Endothelial cell of umbilical vein (primary cell): ENCODE data around the gene SELENOF. TPM values are rescaled to one million over a fixed set of nuclear protein-coding genes. Genes with fewer than 3 reads are reported as not detected.

Source experiments
- BruUV-seq: library from RNA; stranded (reverse); fragments of 400-500 nt; replicated peaks from 2 replicates; lab custom pipeline; 2021; lab: Mats Ljungman, UMichigan
- CTCF ChIA-PET: fragments of 300-600, 350-600 bp; sonication (Branson Sonifier 250); formaldehyde crosslinking; loops from one replicate; lab custom pipeline; 2021; ENCODE audit warnings: antibody characterized with exemption, inconsistent platforms; lab: Charles Lee
- POLR2A ChIA-PET: fragments of 300-600, 350-600 bp; sonication (Branson Sonifier 250); formaldehyde crosslinking; loops from one replicate; lab custom pipeline; 2021; ENCODE audit warnings: antibody characterized with exemption, inconsistent platforms; lab: Charles Lee
- DNase-seq: peaks from one replicate; pipeline ENCODE4 v3.0.0-alpha.2; 2011; ENCODE audit warnings: low read depth, low spot score
- FAIRE-seq: peaks from 2 replicates; lab custom pipeline; 2011; peaks lifted over from hg19 to GRCh38; lab: Jason Lieb, UNC
- H2AFZ ChIP-seq: 2 replicates; pipeline ENCODE4 v1.6.0; 2012; ENCODE audit warnings: low read depth, low read length, control low read depth, inconsistent platforms
- H3K27ac ChIP-seq: 2 replicates; pipeline ENCODE4 v1.5.1; 2011; ENCODE audit warnings: low read depth, mild to moderate bottlenecking, control low read depth, low read length, moderate library complexity; ENCODE audit not compliant: insufficient read depth
- H3K27me3 ChIP-seq, 2 experiments: 2 replicates each; pipeline versions ENCODE4 v1.6.0 to v1.6.1; 2011; ENCODE audit warnings: low read length in 2 of 2, mixed read lengths in 1 of 2; ENCODE audit not compliant: control insufficient read depth in 2 of 2, insufficient read depth in 2 of 2
- H3K36me3 ChIP-seq, 2 experiments: 2 replicates in 1 of 2; 3 replicates in 1 of 2; pipeline ENCODE4 v1.5.1; 2011; ENCODE audit warnings: low read length in 2 of 2, mild to moderate bottlenecking in 1 of 2, moderate library complexity in 1 of 2; ENCODE audit not compliant: control insufficient read depth in 2 of 2, insufficient read depth in 2 of 2; ENCODE audit errors: extremely low read depth in 1 of 2
- H3K4me1 ChIP-seq: 3 replicates; pipeline ENCODE4 v1.5.1; 2011; ENCODE audit warnings: mild to moderate bottlenecking, low read length; ENCODE audit not compliant: control insufficient read depth, insufficient read depth; ENCODE audit errors: extremely low read depth
- H3K4me2 ChIP-seq: 2 replicates; pipeline ENCODE4 v1.6.1; 2011; ENCODE audit warnings: low read length, control low read depth, mixed read lengths; ENCODE audit not compliant: insufficient read depth
- H3K4me3 ChIP-seq, 3 experiments: fragments of 200-600 bp in 1 of 3; sonication (generic), shearing (Covaris generic) in 1 of 3; replicated peaks in 1 of 3; 2 replicates each; pipeline ENCODE4 v1.5.1; 2011 to 2016; ENCODE audit warnings: control low read depth in 3 of 3, low read length in 3 of 3, mild to moderate bottlenecking in 2 of 3, inconsistent platforms in 1 of 3, low read depth in 1 of 3, moderate library complexity in 1 of 3; ENCODE audit not compliant: insufficient read depth in 1 of 3
- H3K79me2 ChIP-seq: 2 replicates; pipeline ENCODE4 v1.6.0; 2012; ENCODE audit warnings: low read length, inconsistent platforms; ENCODE audit not compliant: control insufficient read depth, insufficient read depth
- H3K9ac ChIP-seq: replicated peaks from 2 replicates; pipeline ENCODE3; 2011; ENCODE audit warnings: low read length, control low read depth; ENCODE audit not compliant: insufficient read depth; ENCODE audit errors: extremely low read depth
- H3K9me1 ChIP-seq: replicated peaks from 3 replicates; pipeline ENCODE4 v1.6.0; 2011; ENCODE audit warnings: mild to moderate bottlenecking, low read length; ENCODE audit not compliant: control insufficient read depth, insufficient read depth; ENCODE audit errors: extremely low read depth
- H3K9me3 ChIP-seq: replicated peaks from 2 replicates; pipeline ENCODE4 v1.5.1; 2012; ENCODE audit warnings: low read length, inconsistent platforms; ENCODE audit not compliant: control insufficient read depth, insufficient read depth
- H4K20me1 ChIP-seq: replicated peaks from 2 replicates; pipeline ENCODE3; 2011; ENCODE audit warnings: mild to moderate bottlenecking, low read length; ENCODE audit not compliant: control insufficient read depth, insufficient read depth; ENCODE audit errors: extremely low read depth
- CTCF ChIP-seq, 2 donors: IDR thresholded peaks; 1 replicate in 1 of 2; 2 replicates in 1 of 2; pipeline ENCODE4 v1.5.1; 2011; ENCODE audit warnings: low read length in 2 of 2, mild to moderate bottlenecking in 2 of 2, moderate library complexity in 2 of 2, control low read depth in 1 of 2, inconsistent platforms in 1 of 2, low read depth in 1 of 2; ENCODE audit not compliant: insufficient read depth in 1 of 2; ENCODE audit errors: extremely low read depth in 1 of 2
- EZH2 ChIP-seq: IDR thresholded peaks from 2 replicates; pipeline ENCODE4 v1.6.1; 2012; ENCODE audit warnings: borderline replicate concordance, low read depth, mild to moderate bottlenecking, moderate library complexity, low read length, inconsistent platforms; ENCODE audit not compliant: severe bottlenecking
- FOS ChIP-seq: IDR thresholded peaks from 2 replicates; pipeline ENCODE4 v1.6.1; 2011; ENCODE audit warnings: mild to moderate bottlenecking, low read length, moderate library complexity, borderline replicate concordance; ENCODE audit not compliant: insufficient read depth
- GATA2 ChIP-seq: IDR thresholded peaks from 2 replicates; pipeline ENCODE4 v1.7.0; 2011; ENCODE audit warnings: low read depth, mild to moderate bottlenecking, moderate library complexity, mixed read lengths, low read length; ENCODE audit not compliant: insufficient read length, insufficient read depth
- JUN ChIP-seq: IDR thresholded peaks from 2 replicates; pipeline ENCODE4 v1.6.1; 2011; ENCODE audit warnings: borderline replicate concordance, low read depth; ENCODE audit not compliant: insufficient read length, insufficient read depth
- MAX ChIP-seq: IDR thresholded peaks from 2 replicates; pipeline ENCODE4 v1.6.1; 2011; ENCODE audit not compliant: insufficient read depth, insufficient read length
- MYC ChIP-seq: IDR thresholded peaks from one replicate; pipeline ENCODE4 v1.6.1; 2011; ENCODE audit warnings: mild to moderate bottlenecking, low read depth, low read length
- POLR2A ChIP-seq: IDR thresholded peaks from 2 replicates; pipeline ENCODE4 v1.6.1; 2012; ENCODE audit warnings: low read depth, mild to moderate bottlenecking, control low read depth, low read length
- POLR2AphosphoS5 ChIP-seq: IDR thresholded peaks from 2 replicates; pipeline ENCODE4 v1.6.1; 2012; ENCODE audit warnings: low read depth, mild to moderate bottlenecking, control low read depth, low read length, moderate library complexity; ENCODE audit not compliant: insufficient read depth
- dilution Hi-C: fragments of 300-500 bp; cut with MboI; formaldehyde crosslinking; loops from one replicate; pipeline ENCODE4 v1.15.0; 2019; ENCODE audit warnings: low sequenced_read_pairs; ENCODE audit not compliant: extremely low pct_ligation_motif_present
- intact Hi-C: fragments of 100-400 bp; cut with micrococcal nuclease; formaldehyde crosslinking; loops from one replicate; pipeline ENCODE4 v1.10.0; 2022
- polyA plus RNA-seq, 4 experiments: library from polyadenylated mRNA; depleted of rRNA in 3 of 4; stranded (reverse) in 3 of 4; unstranded in 1 of 4; fragments of >200 nt; gene quantifications; 2 replicates each; pipeline versions ENCODE4 v1.2.1 to v1.2.3, GENCODE V29; 2011 to 2012; ENCODE audit warnings: missing spikeins in 1 of 4
- total RNA-seq: library from RNA; stranded (reverse); gene quantifications from 2 replicates; pipeline ENCODE4 v1.2.3, GENCODE V29; 2021

SELENOF gene
- total and polyA plus RNA-seq, 2 donors (not counting 3 experiments of a cell fraction or from before 2014, with no cell fraction given) = 102 to 202 TPM

- TF ChIP-seq GATA2 (no peak), JUN (no peak), EZH2 (no peak), MYC (no peak), POLR2AphosphoS5 (no peak), MAX (no peak), FOS (no peak), POLR2A (no peak), CTCF (IDR thresholded peaks at IDR 0.05; ENCODE audit: extremely low read depth in 1 of 2, insufficient read depth in 1 of 2, low read depth in 1 of 2, low read length in 2 of 2) (no peak)
- Histone ChIP-seq H3K79me2 (no peaks in the 10 kb centered on the region), H3K27me3 (peaks cover 0 to 3% of the 10 kb centered on the region in 2 experiments), H3K4me2 (no peak overlapping the region), H3K4me3 (no peak overlapping the region), H3K9ac (no peak overlapping the region), H3K27ac (no peak overlapping the region), H3K36me3 (no peaks in the 10 kb centered on the region), H3K4me1 (no peaks in the 10 kb centered on the region), H2AFZ (no peak overlapping the region), H3K9me1 (no peaks in the 10 kb centered on the region), H4K20me1 (no peaks in the 10 kb centered on the region), H3K9me3 (no peaks in the 10 kb centered on the region)
- intact Hi-C loops (no loop called here), dilution Hi-C loops (no loop called here)
- FAIRE-seq = no peak
- POLR2A ChIA-PET = no interaction called here
- no TSS peak for BruUV-seq
- no peak for DNase-seq
- CTCF ChIA-PET = interaction anchor here (1.5 kb wide), 1 partner anchor 137 kb away, joined by 3 read pairs; no protein-coding TSS in a partner anchor
These were observed 85.9 kb downstream of the SELENOF start for GRCh38 chr1:86828024-86828423.
